NCI-H187 (cell line): ENCODE data around the gene UMOD.
"Not testable (repeated sequence)": the region's sequence is repeated elsewhere in the genome, so short reads cannot be mapped to it uniquely, and the experiment has no call there.

Experiments used
- DNase-seq, 2 experiments: peaks; one replicate each; lab custom pipeline; 2025; lab: John Stamatoyannopoulos, UW

Gene UMOD

DNA sequence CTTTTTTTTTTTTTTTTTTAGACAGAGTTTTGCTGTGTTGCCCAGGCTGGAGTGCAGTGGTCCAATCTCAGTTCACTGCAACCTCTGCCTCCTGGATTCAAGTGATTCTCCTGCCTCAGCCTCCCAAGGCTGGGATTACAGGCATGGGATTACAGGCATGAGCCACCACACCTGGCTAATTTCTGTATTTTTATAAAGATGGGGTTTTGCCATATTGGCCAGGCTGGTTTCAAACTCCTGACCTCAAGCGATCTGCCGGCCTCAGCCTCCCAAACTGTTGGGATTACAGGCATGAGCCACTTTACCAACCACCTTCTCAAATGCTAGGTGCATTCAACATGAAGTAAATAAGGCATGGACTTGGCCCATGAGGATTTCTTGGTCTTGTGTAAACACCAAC lies 31.5 kb downstream of the UMOD start:
- DNase-seq: not testable (repeated sequence)

DNA sequence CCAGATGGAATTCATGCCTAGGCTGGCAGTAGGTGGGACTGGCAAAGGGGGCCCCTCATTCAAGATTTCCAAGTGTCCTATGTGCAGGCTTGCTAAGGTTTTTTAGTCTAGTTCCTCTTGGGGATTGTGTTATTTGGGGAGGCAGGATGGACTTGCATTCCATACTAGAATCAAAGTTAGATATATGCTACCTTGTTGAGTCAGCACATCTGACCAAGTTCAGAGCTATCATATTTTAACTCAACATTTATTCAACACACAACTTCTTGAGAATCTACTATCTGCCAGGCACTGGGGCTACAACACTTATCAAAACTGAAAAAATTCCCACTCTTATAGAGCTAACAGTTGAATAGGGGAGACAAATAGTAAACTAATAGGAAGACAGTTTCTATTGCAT lies 31.9 kb downstream of the UMOD start:
- DNase-seq: no peak

DNA sequence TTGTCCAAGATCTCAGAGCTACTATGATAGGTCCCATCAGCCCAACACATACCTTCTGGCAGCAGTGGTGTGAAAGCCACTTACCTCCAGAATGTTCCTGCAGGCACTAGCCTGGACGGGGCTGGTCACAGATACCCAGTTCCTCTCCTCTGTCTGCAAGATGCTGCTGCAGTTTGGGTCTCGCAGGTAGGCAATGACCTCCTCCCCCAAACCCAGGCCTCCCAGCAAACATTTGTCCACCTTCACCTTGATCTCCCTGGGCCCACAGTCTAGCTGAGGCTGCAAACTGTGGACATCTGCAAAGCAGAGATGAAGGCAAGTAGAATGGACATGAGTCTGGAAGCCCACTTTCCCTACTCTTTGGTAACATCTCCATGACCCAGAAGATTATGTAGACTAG lies 32.3 kb downstream of the UMOD start:
- DNase-seq: no peak

DNA sequence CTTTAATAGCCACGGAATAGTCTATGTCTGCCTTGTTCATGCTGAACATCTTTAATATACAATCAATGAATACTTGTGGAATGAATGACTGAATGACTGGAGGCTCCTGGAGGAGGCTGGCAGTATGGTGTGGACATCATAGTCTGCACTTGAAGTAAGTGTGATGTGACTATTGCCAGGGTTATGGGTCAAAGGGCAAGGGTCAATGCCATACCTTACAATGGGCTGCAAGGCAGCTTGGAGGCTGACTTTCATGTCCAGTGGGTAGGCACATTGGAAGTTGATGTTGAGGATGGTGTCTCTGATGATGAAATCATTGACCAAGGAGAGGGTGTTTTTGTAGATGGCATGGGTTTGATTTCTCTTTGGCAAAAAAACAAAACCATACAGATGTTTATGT lies 33.1 kb downstream of the UMOD start:
- DNase-seq: no peak

DNA sequence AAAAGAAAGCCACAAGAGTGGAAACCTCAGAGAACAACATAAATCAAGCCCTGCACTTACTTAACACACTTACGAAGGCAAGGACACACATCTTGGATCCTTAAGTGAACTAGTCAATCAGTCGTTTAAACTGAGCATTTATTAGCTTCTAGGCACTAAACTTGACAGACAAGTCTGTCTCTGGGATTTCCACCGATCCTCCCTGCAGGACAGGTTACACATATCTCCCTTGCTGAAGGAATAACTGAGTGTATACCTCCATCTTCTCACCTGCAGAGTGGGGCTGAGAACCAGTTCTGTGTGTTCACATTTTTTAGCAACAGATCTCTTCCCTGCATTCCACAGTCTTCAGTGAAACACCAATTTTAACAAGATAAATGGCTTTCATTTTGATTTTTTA lies 34.1 kb downstream of the UMOD start:
- no peak for DNase-seq

DNA sequence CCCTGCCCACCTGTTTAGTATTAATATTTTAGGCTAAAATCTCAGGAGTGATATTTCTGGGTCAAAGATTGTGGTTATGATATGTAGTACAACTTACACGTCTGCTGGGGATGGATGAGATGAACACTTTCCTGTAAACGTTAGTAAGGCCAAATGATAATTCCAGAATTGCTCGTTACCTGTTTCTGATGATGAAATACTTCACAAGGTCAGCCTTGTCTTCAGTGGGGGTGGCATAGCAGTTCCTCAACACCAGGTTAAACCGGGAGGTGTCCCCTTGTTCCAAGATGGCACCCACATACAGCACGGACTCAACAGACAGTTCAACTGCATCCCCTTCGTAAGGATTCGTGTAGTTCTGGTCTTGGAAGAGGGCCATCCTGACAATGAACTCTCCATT lies 34.5 kb downstream of the UMOD start:
- no peak for DNase-seq

DNA sequence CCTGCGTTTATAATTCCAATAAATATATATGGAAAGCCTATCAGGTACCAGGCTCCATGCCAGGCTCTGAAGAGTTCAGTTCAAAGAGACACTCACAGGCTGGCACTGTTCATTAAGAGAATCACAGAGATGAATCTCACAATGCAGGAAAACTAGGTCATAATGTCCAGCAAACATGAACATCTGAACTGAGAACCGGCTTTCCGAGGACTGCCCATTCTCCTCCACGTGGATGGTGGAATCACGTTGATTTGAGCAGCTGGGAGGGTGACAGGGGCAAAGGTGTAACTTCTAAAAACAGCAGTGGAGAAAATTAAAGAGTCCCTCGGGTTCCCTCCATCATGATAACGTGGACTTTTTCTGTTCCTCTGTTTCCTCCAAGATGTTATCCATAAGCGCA lies 35.4 kb downstream of the UMOD start:
- DNase-seq: no peak

DNA sequence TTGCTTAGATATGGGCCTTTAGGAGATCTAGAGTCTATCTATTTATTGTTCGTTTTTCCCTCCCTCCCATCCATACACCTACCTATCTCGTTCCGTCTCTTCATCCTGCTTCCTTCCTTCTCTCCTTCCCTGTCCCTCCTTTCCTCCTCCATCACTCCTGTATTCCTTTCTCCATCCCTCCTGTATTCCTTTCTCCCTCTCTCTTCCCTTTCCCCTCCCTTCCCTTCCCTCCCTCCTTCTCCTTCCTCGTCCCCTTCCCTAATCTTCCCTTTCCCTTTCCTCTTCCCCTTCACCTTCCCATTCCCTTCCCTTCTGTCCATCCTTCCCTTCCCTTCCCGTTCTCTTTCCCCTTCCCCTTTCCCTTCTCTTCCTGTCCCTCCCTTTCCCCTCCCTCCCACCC lies 35.8 kb downstream of the UMOD start:
- no peak for DNase-seq

DNA sequence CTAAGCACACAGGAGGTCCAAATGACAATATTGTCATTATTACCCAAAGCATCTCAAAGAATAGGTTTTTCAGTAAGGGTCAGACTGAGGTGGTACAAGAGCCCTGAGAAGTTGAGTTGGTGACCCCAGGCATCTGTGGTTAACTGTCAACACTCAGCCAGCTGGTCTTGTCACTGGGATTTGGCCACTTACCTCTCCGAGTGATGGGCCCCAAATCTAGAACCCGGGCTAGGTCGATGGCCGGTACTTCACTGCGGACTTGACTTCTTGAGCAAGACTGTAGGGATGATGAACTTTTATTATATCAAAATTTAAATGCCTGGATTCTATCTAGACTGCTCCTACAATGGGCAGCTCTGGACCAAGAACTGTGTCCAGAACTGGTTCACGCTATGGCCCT lies 36.8 kb downstream of the UMOD start:
- DNase-seq: no peak

DNA sequence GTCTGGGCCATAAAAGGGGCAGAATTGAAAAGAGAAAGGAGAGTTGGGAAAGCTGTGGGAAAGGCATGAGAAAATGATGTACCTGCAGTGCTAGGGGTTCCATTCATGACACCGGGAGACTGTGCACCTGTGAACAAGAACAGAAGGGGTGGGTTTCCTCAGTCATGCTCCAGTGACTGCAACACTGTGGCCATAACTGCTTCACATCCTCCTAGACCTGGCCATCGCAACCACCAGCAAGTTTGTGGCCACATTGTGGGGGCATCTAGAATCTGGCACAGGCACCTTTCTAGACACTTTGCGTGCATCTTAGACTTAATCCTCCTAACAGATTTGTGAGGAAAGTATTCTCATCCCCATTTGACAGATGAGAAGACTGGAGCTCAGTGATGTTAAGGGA lies 37.9 kb downstream of the UMOD start:
- no peak for DNase-seq

DNA sequence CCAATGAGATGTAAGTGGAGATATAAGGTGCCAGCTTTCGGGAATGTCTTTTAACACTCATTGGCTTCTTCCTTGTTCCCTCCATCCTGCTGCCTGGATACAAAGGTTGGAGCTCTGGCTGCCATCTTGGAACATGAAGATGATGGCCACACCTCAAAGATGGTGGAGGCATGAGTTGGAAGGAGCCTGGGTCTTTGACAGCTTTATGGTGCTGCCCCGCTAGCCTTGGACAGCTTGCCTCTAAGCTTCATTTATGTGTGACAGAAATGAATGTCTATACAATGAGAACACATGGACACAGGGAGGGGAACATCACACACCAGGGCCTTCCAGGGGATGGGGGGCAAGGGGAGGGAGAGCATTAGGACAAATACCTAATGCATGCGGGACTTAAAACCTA lies 38.8 kb downstream of the UMOD start:
- no peak for DNase-seq

DNA sequence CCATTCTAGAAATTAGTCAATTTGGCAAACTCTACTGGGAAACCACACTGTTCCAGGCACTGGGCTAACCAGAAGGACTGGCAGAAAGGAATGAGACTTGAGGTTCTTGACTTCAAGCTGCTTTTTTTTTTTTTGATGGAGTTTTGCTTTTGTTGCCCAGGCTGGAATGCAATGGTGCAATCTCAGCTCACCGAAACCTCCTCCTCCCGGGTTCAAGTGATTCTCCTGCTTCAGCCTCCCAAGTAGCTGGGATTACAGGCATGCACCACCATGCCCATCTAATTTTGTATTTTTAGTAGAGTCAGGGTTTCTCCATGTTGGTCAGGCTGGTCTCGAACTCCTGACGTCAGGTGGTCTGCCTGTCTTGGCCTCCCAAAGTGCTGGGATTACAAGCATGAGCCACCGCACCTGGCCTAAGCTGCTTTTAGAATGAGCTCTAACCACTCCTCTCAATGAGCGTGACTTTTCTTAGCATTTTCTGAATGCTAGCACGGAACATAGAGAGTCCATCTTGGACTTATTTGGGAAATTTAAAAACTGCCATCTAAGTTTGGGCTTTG lies 39.9 kb downstream of the UMOD start:
- not testable (repeated sequence) for DNase-seq

DNA sequence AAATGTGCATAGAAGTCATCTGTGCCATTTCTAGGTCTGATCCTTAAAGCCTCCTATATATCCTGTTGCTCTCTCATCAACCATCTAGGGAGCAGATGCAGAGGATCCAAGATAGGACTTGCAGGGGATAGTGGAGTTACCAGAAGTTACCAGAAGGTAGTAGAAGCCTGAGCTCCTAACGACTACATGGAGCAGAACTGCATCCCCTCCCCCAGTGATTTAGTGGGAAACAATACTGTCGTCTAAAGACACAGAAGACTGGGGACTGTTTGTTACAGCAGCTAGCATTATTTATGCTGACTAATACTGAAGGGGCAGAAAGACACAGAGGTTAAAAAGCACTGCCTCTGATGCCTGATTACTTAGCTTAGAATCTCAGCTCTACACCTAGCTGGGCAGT lies 41.0 kb downstream of the UMOD start:
- no peak for DNase-seq

DNA sequence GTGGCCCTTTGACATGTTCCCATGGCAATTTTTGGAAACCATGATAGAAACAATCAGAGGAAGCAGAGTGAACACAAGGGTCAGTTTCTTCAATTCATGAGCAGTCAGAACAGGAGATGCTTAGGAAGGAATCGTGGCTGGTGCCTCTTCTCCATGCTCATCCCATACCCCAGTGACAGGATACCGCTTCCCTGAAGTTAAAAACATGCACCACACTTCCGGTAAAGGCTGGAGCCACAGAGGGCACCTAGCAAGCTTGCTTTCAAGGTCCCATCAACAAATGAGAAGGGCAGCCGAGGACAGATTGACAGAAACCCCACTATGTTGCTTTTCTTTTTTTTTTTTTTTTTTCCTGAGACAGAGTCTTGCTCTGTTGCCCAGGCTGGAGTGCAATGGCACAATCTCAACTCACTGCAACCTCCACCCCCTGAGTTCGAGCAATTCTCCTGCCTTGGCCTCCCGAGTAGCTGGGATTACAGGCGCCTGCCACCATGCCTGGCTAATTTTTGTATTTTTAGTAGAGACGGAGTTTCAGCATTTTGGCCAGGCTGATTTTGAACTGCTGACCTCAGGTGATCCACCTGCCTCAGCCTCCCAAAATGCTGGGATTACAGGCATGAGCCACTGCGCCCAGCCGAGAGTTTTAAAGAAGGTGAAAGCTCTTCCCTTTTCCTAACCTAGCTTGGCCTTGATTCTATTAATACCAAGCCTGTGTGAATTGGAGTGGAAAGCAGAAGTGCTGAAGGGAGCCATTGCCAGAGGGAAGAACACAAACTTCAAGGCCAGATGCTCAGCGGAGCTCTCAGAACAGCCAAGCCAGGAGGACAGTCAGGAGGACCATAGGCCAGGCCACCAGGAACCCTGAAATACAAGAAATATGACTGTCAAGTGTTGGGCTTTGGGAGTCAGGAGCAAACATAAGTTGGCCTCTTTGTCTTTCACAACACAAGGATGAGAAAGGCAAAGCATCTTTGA lies 41.8 kb downstream of the UMOD start:
- DNase-seq: no peak

DNA sequence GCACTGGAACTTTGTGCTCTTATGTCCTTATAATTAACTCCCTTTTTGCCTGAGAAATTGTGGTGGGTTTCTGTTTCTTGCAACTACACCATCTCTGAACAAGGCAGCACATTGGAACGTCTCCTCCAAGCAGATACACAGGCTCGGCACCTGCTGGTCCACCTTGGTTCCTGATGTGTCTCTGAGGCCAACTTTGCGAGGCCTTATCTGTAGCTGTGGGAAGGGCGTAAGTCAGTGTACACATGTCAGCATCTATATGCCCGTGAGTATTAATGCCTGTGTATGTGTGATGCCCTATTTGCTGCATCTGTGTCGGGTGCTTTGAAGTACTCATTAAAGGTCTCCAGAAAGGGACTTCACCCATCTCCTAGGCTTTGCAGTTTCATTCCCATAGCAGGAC lies 42.7 kb downstream of the UMOD start:
- no peak for DNase-seq

DNA sequence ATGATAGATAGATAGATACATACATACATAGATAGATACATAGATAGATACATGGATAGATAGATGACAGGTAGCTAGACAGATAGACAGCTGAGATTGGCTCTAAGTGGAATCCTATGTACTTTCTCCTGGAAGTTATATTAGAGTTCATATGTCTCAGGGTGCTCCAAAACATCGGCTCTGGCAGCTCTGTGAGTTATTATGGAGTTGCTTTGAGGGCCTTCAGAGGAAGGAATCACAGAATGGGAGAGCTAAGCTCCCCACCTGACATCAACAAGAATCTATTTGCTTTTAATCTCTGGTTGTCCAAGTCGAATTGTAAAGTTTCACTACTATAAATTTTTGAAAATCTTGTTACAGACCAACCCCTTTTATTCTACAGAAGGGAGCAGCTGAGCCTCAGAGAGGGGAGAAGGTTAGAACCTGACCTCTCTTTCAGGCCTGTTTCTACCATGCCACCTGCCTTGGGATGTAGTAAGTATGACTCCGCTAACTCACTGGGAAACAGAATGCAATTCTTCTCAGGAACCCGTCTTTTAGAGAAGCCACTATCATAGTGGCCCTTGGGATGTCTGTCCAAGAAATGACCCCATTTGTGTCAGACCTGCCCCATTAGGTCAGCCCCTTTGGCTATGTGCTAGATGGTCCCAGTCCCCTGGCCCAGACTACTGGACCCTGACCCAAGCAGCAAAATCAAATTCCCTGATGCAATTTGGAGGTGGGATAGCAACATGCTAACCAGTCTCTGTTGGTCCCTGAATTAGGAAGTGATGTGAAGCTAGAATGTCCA lies 43.5 kb downstream of the UMOD start:
- no peak for DNase-seq

DNA sequence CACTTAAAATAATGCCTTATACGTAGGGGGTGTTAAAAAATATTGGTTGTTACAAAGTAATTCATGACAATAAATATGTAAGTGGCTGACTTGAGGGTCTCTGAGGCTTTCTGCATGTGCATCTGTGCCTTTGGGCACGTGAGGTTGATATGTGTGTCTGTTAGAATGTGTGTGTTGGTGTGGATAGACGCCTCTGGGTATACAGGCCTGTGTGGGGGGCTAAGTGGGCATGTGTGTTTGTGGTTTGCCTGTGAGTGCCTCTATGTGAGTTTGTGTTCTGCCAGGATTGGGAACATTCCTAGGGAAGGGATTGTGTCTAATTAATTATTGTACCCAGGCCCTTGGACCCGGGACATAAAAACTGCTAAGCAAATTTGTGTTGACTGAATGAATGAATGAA lies 44.2 kb downstream of the UMOD start:
- DNase-seq: no peak

DNA sequence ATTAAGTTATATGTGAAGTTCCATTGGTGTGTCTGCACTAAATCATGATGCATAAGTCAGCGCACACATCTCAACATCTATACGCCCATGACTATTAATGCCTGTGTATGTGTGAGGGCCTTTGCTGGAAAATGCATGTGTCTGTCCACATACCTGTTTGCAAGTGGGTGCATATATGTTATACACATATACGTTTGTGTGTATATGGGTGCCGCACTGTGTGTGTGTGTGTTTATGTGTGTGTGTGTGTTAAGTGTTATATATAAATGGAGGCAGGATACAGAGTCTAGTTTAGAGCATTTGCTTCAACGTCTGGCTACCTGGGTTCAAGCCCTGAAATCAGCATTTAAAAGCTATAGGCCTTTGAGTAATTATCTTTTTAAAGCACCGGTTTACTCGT lies 44.7 kb downstream of the UMOD start:
- DNase-seq: no peak

DNA sequence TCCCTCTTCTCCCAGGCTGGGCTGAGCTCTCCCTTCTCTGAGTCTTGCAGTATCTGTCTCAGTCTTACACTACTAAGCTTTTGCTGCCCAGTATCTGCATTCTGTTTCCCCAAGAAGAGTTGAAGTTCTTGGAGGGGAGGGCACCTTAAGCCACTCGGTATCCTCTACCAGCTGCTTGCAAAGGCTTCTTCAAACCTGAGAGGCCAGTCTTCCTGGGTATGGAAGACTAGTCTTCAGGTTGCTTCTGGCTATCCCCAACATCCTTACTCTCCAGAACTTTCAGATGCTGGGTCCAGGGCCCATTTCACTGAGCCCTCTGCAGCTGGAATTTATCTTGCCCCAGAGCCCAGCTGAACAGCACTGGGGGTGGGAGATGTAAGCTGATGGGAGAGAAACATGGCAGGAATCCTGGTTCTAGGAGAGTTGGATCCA lies 45.3 kb downstream of the UMOD start:
- no peak for DNase-seq

DNA sequence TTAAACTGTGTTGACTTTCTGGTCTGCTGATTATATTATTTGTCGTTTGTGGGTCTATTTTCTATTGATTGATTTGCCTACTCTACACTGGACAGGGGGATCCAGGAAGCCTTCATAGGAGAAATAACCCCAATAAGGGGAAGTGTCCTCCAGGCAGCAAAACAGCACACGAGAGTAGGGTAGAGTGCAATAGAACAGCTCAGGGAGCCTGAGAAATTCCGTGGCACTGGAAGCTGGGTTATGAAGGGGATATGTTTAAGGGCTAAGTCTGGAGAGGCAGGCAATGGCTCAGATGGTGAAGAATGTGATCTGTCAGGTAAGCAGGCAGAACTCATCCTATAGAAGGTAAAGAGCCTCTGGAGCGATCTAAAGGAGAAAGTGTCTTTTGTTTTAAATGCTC lies 46.1 kb downstream of the UMOD start:
- DNase-seq: no peak

DNA sequence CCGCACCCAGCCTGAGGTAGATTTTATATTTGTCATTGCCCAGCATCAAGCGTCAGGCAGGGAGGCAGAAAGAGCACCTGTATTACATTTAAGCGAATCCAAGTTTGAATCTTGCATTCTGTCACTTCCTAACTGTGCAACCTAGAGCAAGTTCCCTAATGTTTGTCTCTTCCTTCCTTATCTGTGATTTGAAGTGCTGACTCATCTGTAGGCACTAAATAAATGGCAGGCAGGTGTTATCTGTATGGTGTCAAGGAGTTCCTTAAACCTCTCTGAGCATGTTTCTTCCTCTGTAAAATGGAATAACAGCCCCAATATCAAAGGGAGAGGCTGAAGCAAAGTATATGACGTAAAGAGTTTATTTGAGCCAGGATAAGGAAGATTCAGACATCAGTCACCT lies 49.5 kb downstream of the UMOD start:
- DNase-seq: no peak

DNA sequence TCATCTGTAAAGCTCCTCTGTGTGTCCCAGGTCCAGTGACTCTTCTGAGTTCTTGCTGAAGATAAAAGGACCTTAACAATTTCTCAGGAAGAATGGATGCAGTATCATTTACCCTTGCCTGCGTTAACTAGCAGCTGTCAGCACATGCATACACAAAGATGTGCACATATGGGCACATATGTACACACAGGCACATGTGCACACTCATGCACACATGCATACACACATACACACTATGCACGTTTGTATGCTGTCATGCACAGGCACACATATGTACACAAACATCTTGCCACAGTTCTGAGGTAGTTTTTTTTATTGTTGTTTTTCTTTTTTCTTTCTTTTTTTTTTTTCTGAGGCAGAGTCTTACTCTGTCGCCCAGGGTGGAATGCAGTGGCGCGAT lies 50.1 kb downstream of the UMOD start:
- no peak for DNase-seq

DNA sequence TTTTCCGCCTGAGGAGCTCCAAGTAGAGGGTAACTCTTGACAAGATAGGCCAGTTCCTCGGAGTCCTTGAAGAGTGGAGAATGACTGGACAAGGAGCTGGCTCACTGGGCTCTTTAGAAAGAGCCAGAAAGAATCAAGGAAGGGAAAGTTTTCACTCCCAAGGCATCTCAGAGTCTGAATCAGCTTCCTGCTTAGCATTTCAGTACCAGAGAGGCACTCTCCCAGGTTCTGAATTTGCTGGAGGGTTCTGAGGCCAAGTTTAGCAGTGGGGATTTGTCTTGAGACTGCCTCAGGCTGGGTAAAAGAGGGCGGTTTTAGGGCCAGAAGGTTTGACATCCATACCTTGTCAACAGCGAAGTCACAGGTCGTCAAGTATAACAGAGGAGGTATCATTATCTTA lies 50.7 kb downstream of the UMOD start:
- no peak for DNase-seq
